Natural killer cell (primary cell): ENCODE results near the gene PHF3. TPM values are rescaled to one million over a fixed set of nuclear protein-coding genes. Genes with fewer than 3 reads are reported as not detected.

ENCODE experiments used
- ATAC-seq, 3 donors: fragments of 150-1000 bp in 2 of 3; fragments of 200-7000 bp in 1 of 3; cut with Tn5 transposase; 1 replicate in 1 of 3; 2 replicates in 2 of 3; pipeline ENCODE4 v1.10.0; 2021; ENCODE audit warnings: mild to moderate bottlenecking in 2 of 3, moderate library complexity in 2 of 3
- DNase-seq, 2 donors: peaks; one replicate each; pipeline versions ENCODE4 v3.0.0 to v3.0.0-alpha.2; 2013 to 2021; ENCODE audit warnings: mixed read lengths in 1 of 2
- H3K27ac ChIP-seq: one replicate; pipeline ENCODE4 v1.5.1; 2013; ENCODE audit warnings: mild to moderate bottlenecking, low read length
- H3K27me3 ChIP-seq: one replicate; pipeline ENCODE4 v1.6.1; 2013; ENCODE audit warnings: low read length; ENCODE audit not compliant: control insufficient read depth, insufficient read depth
- H3K36me3 ChIP-seq: one replicate; pipeline ENCODE4 v1.6.1; 2013; ENCODE audit warnings: low read length; ENCODE audit not compliant: control insufficient read depth, insufficient read depth
- H3K4me1 ChIP-seq: one replicate; pipeline ENCODE4 v1.6.1; 2013; ENCODE audit warnings: low read length; ENCODE audit not compliant: control insufficient read depth, insufficient read depth
- H3K4me3 ChIP-seq: one replicate; pipeline ENCODE4 v1.5.1; 2013; ENCODE audit warnings: low read length
- H3K9me3 ChIP-seq: one replicate; pipeline ENCODE4 v1.6.1; 2013; ENCODE audit warnings: low read length; ENCODE audit not compliant: control insufficient read depth, insufficient read depth
- H3K27ac Mint-ChIP-seq, 2 donors: one replicate each; pipeline ENCODE4 v1.8.0; 2022; ENCODE audit warnings: mild to moderate bottlenecking in 2 of 2, mixed read lengths in 2 of 2, moderate library complexity in 1 of 2
- H3K27me3 Mint-ChIP-seq, 2 donors: one replicate each; pipeline ENCODE4 v1.8.0; 2022; ENCODE audit warnings: low read depth in 2 of 2, mixed read lengths in 2 of 2
- H3K36me3 Mint-ChIP-seq: one replicate; pipeline ENCODE4 v1.8.0; 2022; ENCODE audit warnings: mixed read lengths
- H3K4me1 Mint-ChIP-seq, 2 donors: one replicate each; pipeline ENCODE4 v1.8.0; 2022; ENCODE audit warnings: mixed read lengths in 2 of 2
- H3K4me3 Mint-ChIP-seq: one replicate; pipeline ENCODE4 v1.8.0; 2022; ENCODE audit warnings: mild to moderate bottlenecking, moderate library complexity, mixed read lengths
- H3K9me3 Mint-ChIP-seq, 2 donors: one replicate each; pipeline ENCODE4 v1.8.0; 2022; ENCODE audit warnings: mixed read lengths in 2 of 2
- WGBS: methylation state at CpG from one replicate; pipeline ENCODE4 v1.1.7; 2013; ENCODE audit warnings: missing lambda C conversion rate; ENCODE audit not compliant: insufficient coverage; 5-methylcytosine and 5-hydroxymethylcytosine counted together
- intact Hi-C: fragments of 100-400 bp; cut with micrococcal nuclease; formaldehyde crosslinking; loops from one replicate; pipeline ENCODE4 v1.14.2; 2022
- total RNA-seq, 4 donors: library from RNA; stranded (reverse); fragments of 120-200 nt in 1 of 4; gene quantifications; one replicate each; pipeline versions ENCODE4 v1.2.3 to v1.2.4, GENCODE V29; 2013 to 2022
- TF ChIP-seq, protein P1 (sequence below): fragments of 200-600 bp; IDR thresholded peaks from one replicate; pipeline ENCODE4 v1.8.0; 2022; ENCODE audit warnings: antibody characterized with exemption

PHF3 gene
- total RNA-seq, 3 donors from 2014 or later (not counting 1 experiment from before 2014, with no cell fraction given), result 80.2 to 84.4 (median 84.0) TPM

- Mint-ChIP-seq H3K36me3 (peaks cover 11% of the 10 kb centered on the region), H3K27ac (peak overlapping the region; percentile 69 to 81), H3K4me3 (peak overlapping the region; percentile 3), H3K4me1 (peaks cover 45 to 56% of the 10 kb centered on the region in 2 donors), H3K27me3 (no peaks in the 10 kb centered on the region), H3K9me3 (no peaks in the 10 kb centered on the region)
- intact Hi-C loops, result no loop called here
- H3K27ac ChIP-seq, result peak overlapping the region; percentile 44
- H3K36me3 ChIP-seq, result peaks cover 20% of the 10 kb centered on the region
- ATAC-seq (peak; percentile 48 to 50 (median 49)), DNase-seq (no peak)
- WGBS, result 55% methylated on average over 4 of the region's 4 CpGs
- H3K4me1 ChIP-seq, result no peaks in the 10 kb centered on the region
- TF ChIP-seq, protein P1, sequence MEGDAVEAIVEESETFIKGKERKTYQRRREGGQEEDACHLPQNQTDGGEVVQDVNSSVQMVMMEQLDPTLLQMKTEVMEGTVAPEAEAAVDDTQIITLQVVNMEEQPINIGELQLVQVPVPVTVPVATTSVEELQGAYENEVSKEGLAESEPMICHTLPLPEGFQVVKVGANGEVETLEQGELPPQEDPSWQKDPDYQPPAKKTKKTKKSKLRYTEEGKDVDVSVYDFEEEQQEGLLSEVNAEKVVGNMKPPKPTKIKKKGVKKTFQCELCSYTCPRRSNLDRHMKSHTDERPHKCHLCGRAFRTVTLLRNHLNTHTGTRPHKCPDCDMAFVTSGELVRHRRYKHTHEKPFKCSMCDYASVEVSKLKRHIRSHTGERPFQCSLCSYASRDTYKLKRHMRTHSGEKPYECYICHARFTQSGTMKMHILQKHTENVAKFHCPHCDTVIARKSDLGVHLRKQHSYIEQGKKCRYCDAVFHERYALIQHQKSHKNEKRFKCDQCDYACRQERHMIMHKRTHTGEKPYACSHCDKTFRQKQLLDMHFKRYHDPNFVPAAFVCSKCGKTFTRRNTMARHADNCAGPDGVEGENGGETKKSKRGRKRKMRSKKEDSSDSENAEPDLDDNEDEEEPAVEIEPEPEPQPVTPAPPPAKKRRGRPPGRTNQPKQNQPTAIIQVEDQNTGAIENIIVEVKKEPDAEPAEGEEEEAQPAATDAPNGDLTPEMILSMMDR, result no peak
- H3K27me3 ChIP-seq, result no peaks in the 10 kb centered on the region
- H3K9me3 ChIP-seq, result no peaks in the 10 kb centered on the region
- H3K4me3 ChIP-seq, result no peak overlapping the region
These were observed 50.1 kb downstream of the PHF3 start for GRCh38 chr6:63685446-63686379.

DNA sequence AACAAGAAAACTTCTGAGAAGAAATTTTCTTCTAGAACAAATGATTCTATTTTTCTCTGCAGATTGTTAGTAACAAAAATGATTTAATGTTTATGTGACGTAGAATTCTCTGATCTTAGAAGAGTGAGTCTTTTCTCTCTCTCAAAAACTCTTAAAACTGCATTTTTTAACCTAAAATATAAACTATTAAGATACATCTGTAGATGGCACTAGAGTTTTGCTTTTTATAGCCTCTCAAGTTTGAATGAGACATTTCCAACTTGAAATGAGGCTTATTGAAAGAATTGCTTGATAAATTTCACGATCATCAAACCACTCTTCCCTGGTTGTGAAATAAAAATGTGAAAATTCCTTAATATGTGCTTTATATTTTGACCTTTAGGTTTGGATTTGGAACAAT lies 53.8 kb downstream of the PHF3 start:
- no peaks in the 10 kb centered on the region for H3K9me3 ChIP-seq
- H3K27ac ChIP-seq, result no peak overlapping the region
- Mint-ChIP-seq H3K4me1 (peaks cover 28 to 45% of the 10 kb centered on the region in 2 donors), H3K27me3 (no peaks in the 10 kb centered on the region), H3K4me3 (no peak overlapping the region), H3K9me3 (no peaks in the 10 kb centered on the region), H3K36me3 (peaks cover 5% of the 10 kb centered on the region), H3K27ac (peak overlapping the region in 1 of 2 donors; percentile 69)
- no peak for ATAC-seq
- DNase-seq, result no peak
- H3K27me3 ChIP-seq, result no peaks in the 10 kb centered on the region
- WGBS, result no CpG with 5 or more reads among the region's 2 CpGs
- peaks cover 13% of the 10 kb centered on the region for H3K36me3 ChIP-seq
- no peaks in the 10 kb centered on the region for H3K4me1 ChIP-seq
- no peak overlapping the region for H3K4me3 ChIP-seq
- intact Hi-C loops, result no loop called here
- TF ChIP-seq, protein P1, result no peak

DNA sequence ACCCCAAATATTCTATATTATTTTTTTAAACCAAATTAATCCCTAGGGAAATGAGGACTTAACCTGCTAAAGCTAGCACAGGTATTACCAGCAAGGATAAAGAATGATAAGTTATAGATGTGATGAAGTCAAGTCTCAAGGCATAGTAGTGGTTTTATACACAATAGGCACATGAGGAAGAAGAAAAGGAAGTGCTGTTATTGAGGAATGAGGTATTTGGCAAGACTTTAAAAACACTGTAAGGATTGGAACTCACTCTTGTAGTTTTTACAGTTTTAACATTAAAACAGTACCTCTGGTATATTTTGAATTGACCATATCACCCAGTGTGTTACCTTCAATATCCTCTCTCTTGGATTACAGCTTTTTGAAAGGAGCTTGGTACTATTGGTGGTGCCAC lies 54.6 kb downstream of the PHF3 start:
- no peak overlapping the region for H3K27ac ChIP-seq
- ATAC-seq (no peak), DNase-seq (no peak)
- intact Hi-C loops, result no loop called here
- no peaks in the 10 kb centered on the region for H3K4me1 ChIP-seq
- no peak overlapping the region for H3K4me3 Mint-ChIP-seq
- TF ChIP-seq, protein P1, result no peak
- H3K36me3 ChIP-seq, result peaks cover 10% of the 10 kb centered on the region
- H3K27ac Mint-ChIP-seq, result peak overlapping the region in 1 of 2 donors; percentile 69
- no peak overlapping the region for H3K4me3 ChIP-seq
- peaks cover 6% of the 10 kb centered on the region for H3K36me3 Mint-ChIP-seq
- no peaks in the 10 kb centered on the region for H3K9me3 ChIP-seq
- H3K9me3 Mint-ChIP-seq, result no peaks in the 10 kb centered on the region
- H3K27me3 Mint-ChIP-seq, result no peaks in the 10 kb centered on the region
- H3K27me3 ChIP-seq, result no peaks in the 10 kb centered on the region
- H3K4me1 Mint-ChIP-seq, result peaks cover 26 to 38% of the 10 kb centered on the region in 2 donors
